PFSK-1 (cell line): ENCODE measurements around the gene SMIM45.

Source experiments
- FOXP2 ChIP-seq: optimal IDR thresholded peaks from 2 replicates; pipeline ENCODE3; 2011; ENCODE audit warnings: borderline replicate concordance, control low read depth, inconsistent platforms; ENCODE audit not compliant: insufficient read depth; ENCODE audit errors: extremely low read length, extremely low read depth
- POLR2AphosphoS5 ChIP-seq: IDR thresholded peaks from 2 replicates; pipeline ENCODE4 v1.6.1; 2012; ENCODE audit warnings: low read depth, mild to moderate bottlenecking, control low read depth, low read length, moderate library complexity
- SIN3A ChIP-seq: IDR thresholded peaks from 2 replicates; pipeline ENCODE4 v1.6.1; 2012; ENCODE audit warnings: mild to moderate bottlenecking, low read length, moderate library complexity, borderline replicate concordance; ENCODE audit not compliant: insufficient read depth
- TAF1 ChIP-seq: IDR thresholded peaks from 2 replicates; pipeline ENCODE4 v1.6.1; 2012; ENCODE audit warnings: low read length, control low read depth, borderline replicate concordance; ENCODE audit not compliant: insufficient read depth
- TF ChIP-seq, protein P1 (sequence below), 2 experiments: IDR thresholded peaks; 2 replicates each; pipeline versions ENCODE4 v1.6.1 to v1.8.0; 2011 to 2012; ENCODE audit warnings: low read depth in 2 of 2, low read length in 2 of 2, control low read depth in 1 of 2, inconsistent platforms in 1 of 2, mild to moderate bottlenecking in 1 of 2, moderate library complexity in 1 of 2; ENCODE audit not compliant: insufficient read depth in 1 of 2

The SMIM45 gene

GRCh38 chr22:41951898-41952474, at the start of gene SMIM45:
Gene SMIM45, plus strand, starts transcription at chr22:41952150.
- TF ChIP-seq, protein P1, sequence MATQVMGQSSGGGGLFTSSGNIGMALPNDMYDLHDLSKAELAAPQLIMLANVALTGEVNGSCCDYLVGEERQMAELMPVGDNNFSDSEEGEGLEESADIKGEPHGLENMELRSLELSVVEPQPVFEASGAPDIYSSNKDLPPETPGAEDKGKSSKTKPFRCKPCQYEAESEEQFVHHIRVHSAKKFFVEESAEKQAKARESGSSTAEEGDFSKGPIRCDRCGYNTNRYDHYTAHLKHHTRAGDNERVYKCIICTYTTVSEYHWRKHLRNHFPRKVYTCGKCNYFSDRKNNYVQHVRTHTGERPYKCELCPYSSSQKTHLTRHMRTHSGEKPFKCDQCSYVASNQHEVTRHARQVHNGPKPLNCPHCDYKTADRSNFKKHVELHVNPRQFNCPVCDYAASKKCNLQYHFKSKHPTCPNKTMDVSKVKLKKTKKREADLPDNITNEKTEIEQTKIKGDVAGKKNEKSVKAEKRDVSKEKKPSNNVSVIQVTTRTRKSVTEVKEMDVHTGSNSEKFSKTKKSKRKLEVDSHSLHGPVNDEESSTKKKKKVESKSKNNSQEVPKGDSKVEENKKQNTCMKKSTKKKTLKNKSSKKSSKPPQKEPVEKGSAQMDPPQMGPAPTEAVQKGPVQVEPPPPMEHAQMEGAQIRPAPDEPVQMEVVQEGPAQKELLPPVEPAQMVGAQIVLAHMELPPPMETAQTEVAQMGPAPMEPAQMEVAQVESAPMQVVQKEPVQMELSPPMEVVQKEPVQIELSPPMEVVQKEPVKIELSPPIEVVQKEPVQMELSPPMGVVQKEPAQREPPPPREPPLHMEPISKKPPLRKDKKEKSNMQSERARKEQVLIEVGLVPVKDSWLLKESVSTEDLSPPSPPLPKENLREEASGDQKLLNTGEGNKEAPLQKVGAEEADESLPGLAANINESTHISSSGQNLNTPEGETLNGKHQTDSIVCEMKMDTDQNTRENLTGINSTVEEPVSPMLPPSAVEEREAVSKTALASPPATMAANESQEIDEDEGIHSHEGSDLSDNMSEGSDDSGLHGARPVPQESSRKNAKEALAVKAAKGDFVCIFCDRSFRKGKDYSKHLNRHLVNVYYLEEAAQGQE (IDR thresholded peaks at IDR 0.05; ENCODE audit: insufficient read depth in 1 of 2, low read depth in 2 of 2, low read length in 2 of 2), result no peak
- TF ChIP-seq TAF1 (no peak), SIN3A (no peak), FOXP2 (no peak), POLR2AphosphoS5 (no peak)

DNA sequence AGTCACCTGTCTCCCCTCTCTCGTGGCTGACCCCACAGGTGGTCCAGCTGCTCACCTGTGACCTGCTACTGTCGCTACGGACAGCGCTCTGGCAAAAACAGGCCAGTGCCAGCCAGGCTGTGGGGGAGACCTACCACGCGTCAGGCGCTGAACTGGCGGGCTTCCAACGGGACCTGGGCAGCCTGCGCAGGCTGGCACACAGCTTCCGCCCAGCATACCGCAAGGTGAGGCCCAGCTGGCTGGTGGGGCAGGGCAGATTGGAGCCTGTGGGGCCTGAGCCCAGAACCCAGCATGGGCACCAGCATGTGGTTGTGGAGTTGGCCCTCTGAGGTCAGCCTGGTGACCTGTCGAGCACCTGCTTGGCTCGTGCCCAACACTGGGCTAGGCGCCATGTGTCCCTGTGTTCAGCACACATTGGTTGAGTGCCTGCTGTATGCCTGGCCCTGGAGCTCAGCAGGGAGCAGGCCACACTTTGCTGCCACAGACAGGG, 49.0 kb upstream of the SMIM45 start:
- TF ChIP-seq POLR2AphosphoS5 (no peak), FOXP2 (no peak), TAF1 (no peak), SIN3A (no peak)
- TF ChIP-seq, protein P1 (IDR thresholded peaks at IDR 0.05; ENCODE audit: insufficient read depth in 1 of 2, low read depth in 2 of 2, low read length in 2 of 2), result no peak

DNA sequence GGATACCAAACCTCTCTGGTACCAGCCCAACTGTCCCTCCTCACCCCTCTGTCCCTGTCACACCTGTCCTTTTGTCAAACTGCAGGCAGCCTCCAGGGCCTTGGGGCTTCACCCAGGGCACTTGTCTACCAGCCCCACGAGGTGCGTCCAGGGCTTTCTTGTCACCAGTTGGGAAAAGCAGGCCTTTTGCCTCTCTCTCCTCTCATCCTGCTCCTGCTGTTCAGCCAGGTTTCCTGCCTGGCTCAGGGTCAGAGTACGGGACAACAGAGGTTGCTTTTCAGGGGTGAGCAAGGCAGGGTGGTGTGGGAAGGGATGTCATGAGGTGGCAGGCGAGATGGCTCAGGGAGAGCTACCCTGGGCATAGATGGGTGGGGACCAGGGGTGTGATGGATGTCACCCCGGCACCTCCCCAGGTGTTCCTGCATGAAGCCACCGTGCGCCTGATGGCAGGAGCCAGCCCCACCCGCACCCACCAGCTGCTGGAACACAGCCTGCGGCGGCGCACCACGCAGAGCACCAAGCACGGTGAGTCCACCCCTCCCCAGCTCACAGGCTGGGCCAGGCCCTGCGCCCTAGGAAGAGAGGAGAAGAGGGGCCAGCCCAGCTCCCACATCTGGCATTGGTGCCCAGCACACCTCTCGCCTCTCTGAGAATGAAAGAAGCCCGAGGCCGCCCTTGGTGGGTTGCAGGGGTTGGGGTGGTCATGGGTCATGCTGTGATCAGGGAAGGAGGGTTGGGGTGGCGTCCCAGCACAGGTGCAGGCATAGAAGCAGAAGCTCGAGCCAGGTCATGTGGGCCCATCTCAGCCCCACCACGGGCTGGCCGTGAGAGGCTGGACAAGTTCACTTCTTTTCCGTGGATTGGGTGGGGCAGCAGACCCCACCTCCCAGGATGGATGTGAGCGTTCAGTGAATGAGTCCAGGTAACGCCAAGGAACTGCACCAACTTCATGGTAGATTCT, 47.2 kb upstream of the SMIM45 start:
- TF ChIP-seq, protein P1 (IDR thresholded peaks at IDR 0.05; ENCODE audit: insufficient read depth in 1 of 2, low read depth in 2 of 2, low read length in 2 of 2), result no peak
- TF ChIP-seq FOXP2 (no peak), SIN3A (no peak), TAF1 (no peak)

DNA sequence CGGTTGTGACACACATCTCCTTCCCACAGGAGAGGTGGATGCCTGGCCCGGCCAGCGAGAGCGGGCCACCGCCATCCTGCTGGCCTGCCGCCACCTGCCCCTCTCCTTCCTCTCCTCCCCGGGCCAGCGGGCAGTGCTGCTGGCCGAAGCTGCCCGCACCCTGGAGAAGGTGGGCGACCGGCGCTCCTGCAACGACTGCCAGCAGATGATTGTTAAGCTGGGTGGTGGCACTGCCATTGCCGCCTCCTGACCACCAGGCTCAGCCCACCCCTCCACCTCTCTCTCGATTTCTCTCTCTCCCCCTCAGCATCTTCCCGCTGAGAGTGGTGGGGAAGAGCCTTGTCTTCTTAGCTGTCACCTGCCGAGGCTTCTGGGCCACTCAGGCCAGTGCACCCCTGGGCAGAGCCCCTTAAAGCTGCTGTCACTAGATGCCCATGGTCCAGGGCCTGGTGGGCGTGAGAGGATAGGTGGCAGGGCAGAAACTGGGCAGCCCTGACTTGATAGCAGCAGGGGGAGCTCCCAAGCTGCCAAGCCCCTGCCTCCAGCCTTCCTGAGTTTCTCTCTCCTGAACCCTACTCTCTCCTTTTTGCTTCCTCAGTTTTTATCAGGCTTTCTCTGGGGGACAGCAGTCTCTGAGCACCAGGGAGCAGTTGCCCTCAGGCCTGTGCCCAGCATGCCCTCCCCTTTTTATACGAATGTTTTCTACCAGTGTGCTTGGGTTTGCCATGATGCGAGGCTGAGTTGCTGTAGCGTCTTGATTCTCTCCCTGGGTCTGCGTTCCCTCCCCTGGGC, 46.3 kb upstream of the SMIM45 start:
- TF ChIP-seq, protein P1 (IDR thresholded peaks at IDR 0.05; ENCODE audit: insufficient read depth in 1 of 2, low read depth in 2 of 2, low read length in 2 of 2), result no peak
- TF ChIP-seq FOXP2 (no peak), POLR2AphosphoS5 (no peak), TAF1 (no peak), SIN3A (no peak)
